B cell (primary cell): Measurements from ENCODE around the gene SLC8A3. TPM values are rescaled to one million over a fixed set of nuclear protein-coding genes. Genes with fewer than 3 reads are reported as not detected.

Experiments used
- ATAC-seq: fragments of 200-7000 bp; cut with Tn5 transposase; one replicate; pipeline ENCODE4 v1.10.0; 2021; ENCODE audit warnings: low read depth, mild to moderate bottlenecking, moderate number of reproducible peaks, moderate library complexity
- CTCF ChIA-PET: fragments of 350-600 bp; sonication (Branson Sonifier 250); formaldehyde crosslinking; loops from one replicate; lab custom pipeline; 2021; ENCODE audit warnings: antibody characterized with exemption, inconsistent platforms; lab: Charles Lee
- POLR2A ChIA-PET: fragments of 350-600 bp; sonication (Branson Sonifier 250); formaldehyde crosslinking; loops from one replicate; lab custom pipeline; 2021; ENCODE audit warnings: antibody characterized with exemption; lab: Charles Lee
- DNase-seq: peaks from one replicate; pipeline ENCODE4 v3.0.0; 2013
- H2AFZ ChIP-seq: 2 replicates; pipeline ENCODE4 v1.6.1; 2012; ENCODE audit warnings: mild to moderate bottlenecking, low read depth, low read length; ENCODE audit not compliant: insufficient read depth, poor library complexity, severe bottlenecking
- H3K27ac ChIP-seq, 2 donors: 1 replicate in 1 of 2; 2 replicates in 1 of 2; pipeline ENCODE4 v1.5.1; 2012 to 2013; ENCODE audit warnings: low read length in 2 of 2, mild to moderate bottlenecking in 2 of 2, moderate library complexity in 1 of 2
- H3K27me3 ChIP-seq, 4 experiments: fragments of 200-600 bp in 1 of 4; sonication (generic) in 1 of 4; replicated peaks in 1 of 4; 1 replicate in 2 of 4; 2 replicates in 2 of 4; pipeline versions ENCODE4 v1.6.1 to v1.7.0; 2013 to 2016; ENCODE audit warnings: low read length in 3 of 4, mild to moderate bottlenecking in 2 of 4, mixed read lengths in 1 of 4, moderate library complexity in 1 of 4; ENCODE audit not compliant: insufficient read depth in 4 of 4, control insufficient read depth in 3 of 4; ENCODE audit errors: control extremely low read depth in 1 of 4
- H3K36me3 ChIP-seq, 2 experiments: replicated peaks in 1 of 2; 1 replicate in 1 of 2; 2 replicates in 1 of 2; pipeline versions ENCODE4 v1.6.1 to v1.7.1; 2013; ENCODE audit warnings: low read length in 1 of 2; ENCODE audit not compliant: insufficient read depth in 2 of 2, control insufficient read depth in 1 of 2; ENCODE audit errors: control extremely low read depth in 1 of 2, extremely low read depth in 1 of 2
- H3K4me1 ChIP-seq, 2 donors: fragments of 200-600 bp in 1 of 2; sonication (generic) in 1 of 2; 1 replicate in 1 of 2; 2 replicates in 1 of 2; pipeline versions ENCODE4 v1.5.1 to v1.6.1; 2013 to 2017; ENCODE audit warnings: low read length in 2 of 2; ENCODE audit not compliant: control insufficient read depth in 2 of 2, insufficient read depth in 2 of 2
- H3K4me2 ChIP-seq: replicated peaks from 2 replicates; pipeline ENCODE3; 2012; ENCODE audit warnings: mild to moderate bottlenecking, low read depth, low read length; ENCODE audit not compliant: poor library complexity, severe bottlenecking
- H3K4me3 ChIP-seq, 5 experiments: fragments of 200-600 bp in 1 of 5; sonication (generic) in 1 of 5; 1 replicate in 3 of 5; 2 replicates in 2 of 5; pipeline versions ENCODE4 v1.5.1 to v1.7.0; 2011 to 2016; ENCODE audit warnings: low read length in 4 of 5, mild to moderate bottlenecking in 4 of 5, low read depth in 2 of 5, control low read depth in 1 of 5, moderate library complexity in 1 of 5; ENCODE audit not compliant: insufficient read depth in 1 of 5; ENCODE audit errors: control extremely low read depth in 1 of 5, extremely low read depth in 1 of 5
- H3K79me2 ChIP-seq: fragments of 200-600 bp; sonication (generic); one replicate; pipeline ENCODE4 v1.6.0; 2016; ENCODE audit warnings: low read length; ENCODE audit not compliant: control insufficient read depth, insufficient read depth
- H3K9ac ChIP-seq: fragments of 200-600 bp; sonication (generic); 2 replicates; pipeline ENCODE4 v1.6.1; 2017; ENCODE audit warnings: mild to moderate bottlenecking, low read length, moderate library complexity
- H3K9me3 ChIP-seq, 3 donors: one replicate each; pipeline versions ENCODE4 v1.6.1 to v1.7.1; 2013; ENCODE audit warnings: low read length in 2 of 3; ENCODE audit not compliant: control insufficient read depth in 2 of 3, insufficient read depth in 1 of 3; ENCODE audit errors: control extremely low read depth in 1 of 3
- H4K20me1 ChIP-seq: 2 replicates; pipeline ENCODE4 v1.6.0; 2012; ENCODE audit warnings: mild to moderate bottlenecking, low read length; ENCODE audit not compliant: insufficient read depth, control insufficient read depth, poor library complexity, severe bottlenecking
- H3K27ac Mint-ChIP-seq: one replicate; pipeline ENCODE4 v1.8.0; 2021; ENCODE audit warnings: mixed read lengths
- H3K27me3 Mint-ChIP-seq: one replicate; pipeline ENCODE4 v1.8.0; 2021; ENCODE audit warnings: mixed read lengths
- H3K4me1 Mint-ChIP-seq: one replicate; pipeline ENCODE4 v1.8.0; 2021; ENCODE audit warnings: mixed read lengths
- H3K4me3 Mint-ChIP-seq: one replicate; pipeline ENCODE4 v1.8.0; 2021; ENCODE audit warnings: mixed read lengths
- H3K9me3 Mint-ChIP-seq: one replicate; pipeline ENCODE4 v1.8.0; 2022; ENCODE audit warnings: mixed read lengths; ENCODE audit not compliant: insufficient read depth
- EZH2 ChIP-seq: IDR thresholded peaks from 2 replicates; pipeline ENCODE4 v1.6.1; 2012; ENCODE audit warnings: borderline replicate concordance, low read depth, mild to moderate bottlenecking, moderate library complexity, low read length; ENCODE audit not compliant: insufficient read depth, poor library complexity, severe bottlenecking
- WGBS: methylation state at CpG from one replicate; pipeline ENCODE4 v1.1.5; 2013; ENCODE audit warnings: missing lambda C conversion rate; ENCODE audit not compliant: insufficient coverage; 5-methylcytosine and 5-hydroxymethylcytosine counted together
- intact Hi-C: fragments of 100-400 bp; cut with micrococcal nuclease; formaldehyde crosslinking; loops from one replicate; pipeline ENCODE4 v1.10.0; 2022
- polyA plus RNA-seq: library from polyadenylated mRNA; depleted of rRNA; stranded (reverse); fragments of >200 nt; gene quantifications from 2 replicates; pipeline ENCODE4 v1.2.3, GENCODE V29; 2012
- total RNA-seq, 2 donors: library from RNA; stranded (reverse); fragments of 120-200 nt in 1 of 2; gene quantifications; 1 replicate in 1 of 2; 2 replicates in 1 of 2; pipeline versions ENCODE4 v1.2.3 to v1.2.4, GENCODE V29; 2013 to 2022
- TF ChIP-seq, protein P1 (sequence below): fragments of 200-600 bp; IDR thresholded peaks from one replicate; pipeline ENCODE4 v1.8.0; 2022; ENCODE audit warnings: antibody characterized with exemption, mild to moderate bottlenecking

The SLC8A3 gene
- total and polyA plus RNA-seq, 2 donors (not counting 1 experiment from before 2014, with no cell fraction given), result 0.07 to 0.09 TPM

DNA sequence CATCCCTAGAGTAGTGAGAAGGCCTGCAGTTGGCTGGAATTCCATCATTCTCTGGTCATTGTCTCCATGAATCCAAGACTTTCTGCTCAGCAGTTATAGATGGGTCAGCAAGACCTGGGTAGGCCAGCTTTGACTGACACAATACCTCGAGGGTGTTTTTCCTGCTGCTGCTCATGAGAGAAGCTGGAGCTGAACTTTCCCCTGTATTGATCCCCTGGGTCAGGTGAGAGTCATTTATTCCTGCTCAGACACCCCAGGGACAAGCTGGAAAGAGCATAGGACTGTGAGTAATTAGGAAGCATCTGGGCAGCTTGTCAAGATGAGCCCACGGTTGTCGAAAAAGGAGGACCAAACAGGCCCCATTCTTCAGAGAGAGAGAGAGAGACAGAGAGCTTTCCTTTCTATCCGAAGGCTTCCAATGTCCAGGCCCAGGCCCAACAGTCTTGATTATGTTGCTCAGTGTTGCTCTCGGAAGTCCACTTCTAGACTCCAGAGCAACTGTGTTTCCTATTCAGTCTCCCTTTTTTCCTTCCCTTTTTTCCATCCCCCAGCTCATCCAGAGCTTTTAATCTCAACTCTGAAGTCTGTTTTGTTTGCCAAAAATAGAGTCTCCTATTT is 131.1 kb downstream of the SLC8A3 start:
- intact Hi-C loops, result no loop called here
- Histone ChIP-seq H3K9me3 (no peaks in the 10 kb centered on the region), H2AFZ (no peak overlapping the region), H4K20me1 (no peaks in the 10 kb centered on the region), H3K79me2 (no peaks in the 10 kb centered on the region), H3K4me2 (no peak overlapping the region), H3K27me3 (peaks cover 0 to 2% (median 0%) of the 10 kb centered on the region in 4 experiments), H3K27ac (no peak overlapping the region), H3K4me3 (no peak overlapping the region), H3K9ac (no peak overlapping the region), H3K36me3 (no peaks in the 10 kb centered on the region), H3K4me1 (no peaks in the 10 kb centered on the region)
- WGBS, result 95% methylated on average over 4 of the region's 5 CpGs
- TF ChIP-seq, protein P1, sequence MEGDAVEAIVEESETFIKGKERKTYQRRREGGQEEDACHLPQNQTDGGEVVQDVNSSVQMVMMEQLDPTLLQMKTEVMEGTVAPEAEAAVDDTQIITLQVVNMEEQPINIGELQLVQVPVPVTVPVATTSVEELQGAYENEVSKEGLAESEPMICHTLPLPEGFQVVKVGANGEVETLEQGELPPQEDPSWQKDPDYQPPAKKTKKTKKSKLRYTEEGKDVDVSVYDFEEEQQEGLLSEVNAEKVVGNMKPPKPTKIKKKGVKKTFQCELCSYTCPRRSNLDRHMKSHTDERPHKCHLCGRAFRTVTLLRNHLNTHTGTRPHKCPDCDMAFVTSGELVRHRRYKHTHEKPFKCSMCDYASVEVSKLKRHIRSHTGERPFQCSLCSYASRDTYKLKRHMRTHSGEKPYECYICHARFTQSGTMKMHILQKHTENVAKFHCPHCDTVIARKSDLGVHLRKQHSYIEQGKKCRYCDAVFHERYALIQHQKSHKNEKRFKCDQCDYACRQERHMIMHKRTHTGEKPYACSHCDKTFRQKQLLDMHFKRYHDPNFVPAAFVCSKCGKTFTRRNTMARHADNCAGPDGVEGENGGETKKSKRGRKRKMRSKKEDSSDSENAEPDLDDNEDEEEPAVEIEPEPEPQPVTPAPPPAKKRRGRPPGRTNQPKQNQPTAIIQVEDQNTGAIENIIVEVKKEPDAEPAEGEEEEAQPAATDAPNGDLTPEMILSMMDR, result no peak
- no peak for TF ChIP-seq EZH2
- ChIA-PET CTCF (interaction anchor here (0.6 kb wide), 1 partner anchor 20 kb away, joined by 3 read pairs; no protein-coding TSS in a partner anchor), POLR2A (no interaction called here)
- H3K9me3 Mint-ChIP-seq, result no peaks in the 10 kb centered on the region
- H3K4me3 Mint-ChIP-seq, result no peak overlapping the region
- DNase-seq (no peak), ATAC-seq (no peak)
- peaks cover 39% of the 10 kb centered on the region for H3K27me3 Mint-ChIP-seq
- no peak overlapping the region for H3K27ac Mint-ChIP-seq
- H3K4me1 Mint-ChIP-seq, result no peaks in the 10 kb centered on the region

DNA sequence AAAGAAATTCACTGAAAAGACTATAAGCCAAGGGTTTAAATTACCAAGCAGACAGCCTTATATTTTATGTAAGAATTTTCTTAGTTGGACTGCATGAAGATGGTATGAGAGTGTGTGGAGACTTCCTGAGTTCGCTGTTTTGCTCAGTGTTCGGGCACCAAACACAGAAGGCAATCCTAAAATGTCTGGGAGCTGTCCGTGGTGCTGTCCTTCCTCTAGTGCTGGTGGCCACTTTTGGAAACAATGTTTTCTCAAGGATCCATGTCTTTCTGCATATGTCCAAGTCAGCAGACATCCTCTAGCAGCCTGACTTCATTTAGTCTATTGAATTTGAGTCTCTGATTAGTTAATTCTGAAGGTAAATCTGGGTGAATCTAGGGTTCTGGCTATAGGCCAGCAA is 135.8 kb downstream of the SLC8A3 start:
- H3K27ac Mint-ChIP-seq, result no peak overlapping the region
- no peaks in the 10 kb centered on the region for H3K27me3 ChIP-seq
- ChIA-PET CTCF (interaction anchor here (1.8 kb wide), 1 partner anchor 21 kb away, joined by 7 read pairs; no protein-coding TSS in a partner anchor), POLR2A (no interaction called here)
- H3K27me3 Mint-ChIP-seq, result peaks cover 16% of the 10 kb centered on the region
- TF ChIP-seq EZH2, result no peak
- TF ChIP-seq, protein P1, result no peak
- WGBS, result 81% methylated on average over 3 of the region's 3 CpGs
- no peak overlapping the region for H2AFZ ChIP-seq
- ATAC-seq (no peak), DNase-seq (no peak)
- no peak overlapping the region for H3K27ac ChIP-seq
- H3K4me1 Mint-ChIP-seq, result no peaks in the 10 kb centered on the region
- no peak overlapping the region for H3K4me3 Mint-ChIP-seq
- no peaks in the 10 kb centered on the region for H3K36me3 ChIP-seq
- no peaks in the 10 kb centered on the region for H3K79me2 ChIP-seq
- no peak overlapping the region for H3K4me2 ChIP-seq
- no peak overlapping the region for H3K9ac ChIP-seq
- no peak overlapping the region for H3K4me3 ChIP-seq
- H3K9me3 ChIP-seq, result no peaks in the 10 kb centered on the region
- H4K20me1 ChIP-seq, result no peaks in the 10 kb centered on the region
- no peaks in the 10 kb centered on the region for H3K9me3 Mint-ChIP-seq
- intact Hi-C loops, result no loop called here
- no peaks in the 10 kb centered on the region for H3K4me1 ChIP-seq
